ENCODE data around the gene SPHK1. TPM values are rescaled to one million over a fixed set of nuclear protein-coding genes. Genes with fewer than 3 reads are reported as not detected.

Gene SPHK1
- total RNA-seq, 6 donors from 2014 or later, result 5.5 to 16.6 (median 9.5) TPM

- TF ChIP-seq POLR2AphosphoS5 (IDR thresholded peaks at IDR 0.05) (no peak), EP300 (IDR thresholded peaks at IDR 0.05) (no peak), POLR2A (IDR thresholded peaks at IDR 0.05) (no peak)
- TF ChIP-seq, protein P1, sequence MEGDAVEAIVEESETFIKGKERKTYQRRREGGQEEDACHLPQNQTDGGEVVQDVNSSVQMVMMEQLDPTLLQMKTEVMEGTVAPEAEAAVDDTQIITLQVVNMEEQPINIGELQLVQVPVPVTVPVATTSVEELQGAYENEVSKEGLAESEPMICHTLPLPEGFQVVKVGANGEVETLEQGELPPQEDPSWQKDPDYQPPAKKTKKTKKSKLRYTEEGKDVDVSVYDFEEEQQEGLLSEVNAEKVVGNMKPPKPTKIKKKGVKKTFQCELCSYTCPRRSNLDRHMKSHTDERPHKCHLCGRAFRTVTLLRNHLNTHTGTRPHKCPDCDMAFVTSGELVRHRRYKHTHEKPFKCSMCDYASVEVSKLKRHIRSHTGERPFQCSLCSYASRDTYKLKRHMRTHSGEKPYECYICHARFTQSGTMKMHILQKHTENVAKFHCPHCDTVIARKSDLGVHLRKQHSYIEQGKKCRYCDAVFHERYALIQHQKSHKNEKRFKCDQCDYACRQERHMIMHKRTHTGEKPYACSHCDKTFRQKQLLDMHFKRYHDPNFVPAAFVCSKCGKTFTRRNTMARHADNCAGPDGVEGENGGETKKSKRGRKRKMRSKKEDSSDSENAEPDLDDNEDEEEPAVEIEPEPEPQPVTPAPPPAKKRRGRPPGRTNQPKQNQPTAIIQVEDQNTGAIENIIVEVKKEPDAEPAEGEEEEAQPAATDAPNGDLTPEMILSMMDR (IDR thresholded peaks at IDR 0.05), result no peak
- WGBS, 2 donors, result 66 to 72% methylated on average over 9 of the region's 9 CpGs
- ATAC-seq (ENCODE audit: low FRiP score in 2 of 2) (no peak), DNase-seq (no peak)
- Histone ChIP-seq H3K27me3 (no peaks in the 10 kb centered on the region), H3K27ac (peak overlapping the region in 2 of 4 donors; percentile 19 to 91), H3K36me3 (peaks cover 6 to 15% (median 8%) of the 10 kb centered on the region in 4 donors), H3K4me1 (peaks cover 6 to 29% (median 10%) of the 10 kb centered on the region in 4 donors), H3K9me3 (no peaks in the 10 kb centered on the region), H3K4me3 (peak overlapping the region in 1 of 4 donors; percentile 91)
Measured at GRCh38 chr17:76351526-76352071, 32.8 kb upstream of the SPHK1 start.

GRCh38 chr17:76353004-76353598, 31.3 kb upstream of the SPHK1 start:
- peak in 1 of 2 donors; percentile 27 for DNase-seq
- Histone ChIP-seq H3K27ac (peak overlapping the region; percentile 86 to 96 (median 91)), H3K4me3 (peak overlapping the region; percentile 79 to 99 (median 88)), H3K36me3 (peaks cover 0 to under 1% (median under 1%) of the 10 kb centered on the region in 4 donors), H3K4me1 (peaks cover 9 to 29% (median 12%) of the 10 kb centered on the region in 4 donors), H3K9me3 (no peaks in the 10 kb centered on the region), H3K27me3 (no peaks in the 10 kb centered on the region)
- TF ChIP-seq, protein P1 (IDR thresholded peaks at IDR 0.05), result no peak
- TF ChIP-seq EP300 (IDR thresholded peaks at IDR 0.05), result no peak
- TF ChIP-seq POLR2AphosphoS5 (IDR thresholded peaks at IDR 0.05), result no peak
- no peak for TF ChIP-seq POLR2A (IDR thresholded peaks at IDR 0.05)
- ATAC-seq (ENCODE audit: low FRiP score in 2 of 2), result peak; percentile 4 to 53
- WGBS, 2 donors, result 2% methylated on average over 10 to 27 of the region's 51 CpGs

DNA sequence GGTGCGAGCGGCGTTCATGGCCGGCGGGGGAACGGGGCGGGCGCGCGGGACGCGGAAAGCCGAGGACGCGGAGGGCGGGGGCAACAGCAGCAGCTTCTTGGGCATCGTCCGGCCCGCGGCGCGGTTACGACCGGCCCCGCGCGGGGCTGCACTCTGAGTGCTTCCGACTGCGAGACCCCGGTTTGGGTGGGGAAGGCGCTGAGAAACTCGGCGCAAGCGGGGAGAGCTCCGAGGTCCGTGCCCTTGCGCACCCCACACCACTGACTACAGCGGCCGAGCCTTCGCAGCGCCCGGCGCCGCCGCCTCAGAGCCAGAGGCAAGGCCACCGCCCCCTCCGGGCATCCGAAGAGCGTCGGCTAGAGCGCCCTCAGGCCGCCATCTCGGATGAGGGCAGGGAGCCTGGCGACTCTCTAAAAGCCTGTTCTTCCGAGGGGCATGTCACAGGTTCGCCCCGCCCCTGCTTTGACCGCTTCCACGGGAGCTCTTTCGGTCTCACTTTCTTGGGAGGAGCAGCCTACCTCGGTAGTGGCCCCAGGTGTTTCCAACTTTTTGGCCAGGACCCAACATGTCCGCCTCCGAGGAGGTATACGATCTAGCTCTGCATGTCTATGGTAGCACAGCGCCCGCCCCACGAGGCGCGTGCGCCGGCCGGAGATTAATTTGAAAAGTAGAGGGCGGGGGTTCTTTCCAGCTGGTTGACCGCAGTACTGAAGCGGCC, 30.7 kb upstream of the SPHK1 start, which contains the start of gene PRPSAP1:
Gene PRPSAP1, minus strand, starts transcription at position 318 of the 718 bp plus-strand sequence. Its CDS starts 213 bp downstream, at position 105.
- no peaks in the 10 kb centered on the region for H3K36me3 ChIP-seq
- H3K4me3 ChIP-seq, result peak within 1 kb of the TSS; percentile 79 to 99 (median 88)
- H3K9me3 ChIP-seq, result no peaks in the 10 kb centered on the region
- DNase-seq, result peak; percentile 90 to 96
- WGBS, 2 donors, result 0% methylated on average over 11 to 22 of the region's 75 CpGs
- TF ChIP-seq EP300 (IDR thresholded peaks at IDR 0.05) (no peak), POLR2AphosphoS5 (IDR thresholded peaks at IDR 0.05) (peak; percentile 47 to 86), POLR2A (IDR thresholded peaks at IDR 0.05) (peak in 3 of 4 donors; percentile 76 to 93 (median 90))
- TF ChIP-seq, protein P1 (IDR thresholded peaks at IDR 0.05), result peak; percentile 42 to 73 (median 61)
- no peaks in the 10 kb centered on the region for H3K27me3 ChIP-seq
- peak; percentile 99 for ATAC-seq (ENCODE audit: low FRiP score in 2 of 2)
- peaks cover 9 to 29% (median 12%) of the 10 kb centered on the region in 4 donors for H3K4me1 ChIP-seq
- H3K27ac ChIP-seq, result peak within 1 kb of the TSS; percentile 86 to 96 (median 91)

GRCh38 chr17:76354317-76354729, 30.1 kb upstream of the SPHK1 start:
- H3K36me3 ChIP-seq, result no peaks in the 10 kb centered on the region
- no peak for TF ChIP-seq POLR2A (IDR thresholded peaks at IDR 0.05)
- TF ChIP-seq EP300 (IDR thresholded peaks at IDR 0.05), result no peak
- TF ChIP-seq, protein P1 (IDR thresholded peaks at IDR 0.05), result no peak
- no peak for TF ChIP-seq POLR2AphosphoS5 (IDR thresholded peaks at IDR 0.05)
- peak overlapping the region; percentile 86 to 96 (median 91) for H3K27ac ChIP-seq
- peaks cover 9 to 29% (median 12%) of the 10 kb centered on the region in 4 donors for H3K4me1 ChIP-seq
- DNase-seq, result no peak
- H3K9me3 ChIP-seq, result no peaks in the 10 kb centered on the region
- WGBS, 2 donors, result 1 to 2% methylated on average over 18 of the region's 18 CpGs
- peak overlapping the region; percentile 79 to 99 (median 88) for H3K4me3 ChIP-seq
- no peaks in the 10 kb centered on the region for H3K27me3 ChIP-seq
- ATAC-seq (ENCODE audit: low FRiP score in 2 of 2), result peak in 1 of 2 donors; percentile 5
